Liver (tissue), 9 donors: ENCODE measurements around the gene GRPEL2. TPM values are rescaled to one million over a fixed set of nuclear protein-coding genes. Genes with fewer than 3 reads are reported as not detected.

Experiments
- DNase-seq: peaks from one replicate; pipeline ENCODE4 v3.0.0-alpha.2; 2017; ENCODE audit warnings: low spot score
- H3K27ac ChIP-seq, 2 donors: one replicate each; pipeline ENCODE4 v1.7.0; 2013; ENCODE audit warnings: inconsistent platforms in 2 of 2, low read length in 2 of 2, control low read depth in 1 of 2, low read depth in 1 of 2, mild to moderate bottlenecking in 1 of 2
- H3K27me3 ChIP-seq, 4 donors: one replicate each; pipeline versions ENCODE4 v1.6.1 to v1.7.0; 2013; ENCODE audit warnings: low read length in 3 of 4, inconsistent platforms in 1 of 4, mild to moderate bottlenecking in 1 of 4, moderate library complexity in 1 of 4; ENCODE audit not compliant: control insufficient read depth in 4 of 4, insufficient read depth in 4 of 4
- H3K36me3 ChIP-seq, 4 donors: one replicate each; pipeline versions ENCODE4 v1.6.1 to v1.7.0; 2013; ENCODE audit warnings: low read length in 3 of 4, mild to moderate bottlenecking in 3 of 4, low read depth in 1 of 4, moderate library complexity in 1 of 4; ENCODE audit not compliant: control insufficient read depth in 4 of 4, insufficient read depth in 3 of 4
- H3K4me1 ChIP-seq, 4 donors: one replicate each; pipeline versions ENCODE4 v1.6.1 to v1.7.0; 2013; ENCODE audit warnings: low read length in 3 of 4, mild to moderate bottlenecking in 3 of 4, moderate library complexity in 1 of 4; ENCODE audit not compliant: control insufficient read depth in 4 of 4, insufficient read depth in 4 of 4
- H3K4me3 ChIP-seq, 3 donors: one replicate each; pipeline versions ENCODE4 v1.6.1 to v1.7.0; 2013; ENCODE audit warnings: low read length in 3 of 3, control low read depth in 1 of 3, low read depth in 1 of 3, mild to moderate bottlenecking in 1 of 3
- H3K9ac ChIP-seq, 2 donors: one replicate each; pipeline ENCODE4 v1.7.0; 2013; ENCODE audit warnings: low read length in 2 of 2, mild to moderate bottlenecking in 2 of 2, moderate library complexity in 2 of 2, control low read depth in 1 of 2, low read depth in 1 of 2
- H3K9me3 ChIP-seq, 4 donors: one replicate each; pipeline versions ENCODE4 v1.6.1 to v1.7.0; 2013; ENCODE audit warnings: low read length in 3 of 4; ENCODE audit not compliant: control insufficient read depth in 4 of 4
- ATF3 ChIP-seq: IDR thresholded peaks from 2 replicates; pipeline ENCODE4 v1.6.1; 2016; ENCODE audit warnings: antibody characterized with exemption
- CTCF ChIP-seq: fragments of 150-350 bp; IDR thresholded peaks from 2 replicates; pipeline ENCODE4 v1.5.1; 2017; ENCODE audit warnings: improper control_type of control experiment, low read depth, low read length; ENCODE audit not compliant: missing input control
- EGR1 ChIP-seq, 2 donors: IDR thresholded peaks; 2 replicates each; pipeline ENCODE4 v1.6.1; 2016 to 2018; ENCODE audit warnings: antibody characterized with exemption in 2 of 2, low read depth in 2 of 2
- FOXA1 ChIP-seq: IDR thresholded peaks from 2 replicates; pipeline ENCODE4 v1.6.1; 2016; ENCODE audit warnings: antibody characterized with exemption
- FOXA2 ChIP-seq: IDR thresholded peaks from 2 replicates; pipeline ENCODE4 v1.6.1; 2016; ENCODE audit warnings: antibody characterized with exemption
- GABPA ChIP-seq, 2 donors: IDR thresholded peaks in 1 of 2; conservative IDR thresholded peaks in 1 of 2; 2 replicates each; pipeline ENCODE4 v1.6.1; 2016; ENCODE audit warnings: antibody characterized with exemption in 2 of 2, mild to moderate bottlenecking in 1 of 2, moderate library complexity in 1 of 2
- HNF4A ChIP-seq, 2 donors: conservative IDR thresholded peaks; 2 replicates each; pipeline ENCODE4 v1.6.1; 2016; ENCODE audit warnings: antibody characterized with exemption in 2 of 2, mild to moderate bottlenecking in 2 of 2
- HNF4G ChIP-seq: IDR thresholded peaks from 2 replicates; pipeline ENCODE4 v1.6.1; 2016; ENCODE audit warnings: antibody characterized with exemption
- JUND ChIP-seq, 2 donors: IDR thresholded peaks; 2 replicates each; pipeline ENCODE4 v1.6.1; 2016; ENCODE audit warnings: antibody characterized with exemption in 2 of 2
- MAX ChIP-seq: IDR thresholded peaks from 2 replicates; pipeline ENCODE4 v1.6.1; 2016; ENCODE audit warnings: antibody characterized with exemption
- NR2F2 ChIP-seq: IDR thresholded peaks from 2 replicates; pipeline ENCODE4 v1.6.1; 2016; ENCODE audit warnings: antibody characterized with exemption
- RAD21 ChIP-seq, 2 donors: IDR thresholded peaks; 2 replicates each; pipeline ENCODE4 v1.6.1; 2016; ENCODE audit warnings: antibody characterized with exemption in 2 of 2, mild to moderate bottlenecking in 2 of 2
- REST ChIP-seq: IDR thresholded peaks from 2 replicates; pipeline ENCODE4 v1.6.1; 2016; ENCODE audit warnings: antibody characterized with exemption, mild to moderate bottlenecking
- RXRA ChIP-seq, 2 donors: IDR thresholded peaks; 2 replicates each; pipeline ENCODE4 v1.6.1; 2017 to 2018; ENCODE audit warnings: antibody characterized with exemption in 2 of 2, mild to moderate bottlenecking in 1 of 2
- SP1 ChIP-seq: IDR thresholded peaks from 2 replicates; pipeline ENCODE4 v1.6.1; 2018; ENCODE audit warnings: antibody characterized with exemption, mild to moderate bottlenecking
- TAF1 ChIP-seq: conservative IDR thresholded peaks from 2 replicates; pipeline ENCODE4 v1.6.1; 2016; ENCODE audit warnings: antibody characterized with exemption, mild to moderate bottlenecking
- YY1 ChIP-seq: IDR thresholded peaks from 2 replicates; pipeline ENCODE4 v1.6.1; 2016; ENCODE audit warnings: antibody characterized with exemption, mild to moderate bottlenecking
- ZBTB33 ChIP-seq: IDR thresholded peaks from 2 replicates; pipeline ENCODE4 v1.6.1; 2016; ENCODE audit warnings: antibody characterized with exemption
- WGBS: extraction: QIAGEN DNeasy Blood & Tissue Kit; methylation state at CpG from one replicate; pipeline ENCODE4 v1.1.7; 2013; 5-methylcytosine and 5-hydroxymethylcytosine counted together
- polyA plus RNA-seq, 2 donors: library from polyadenylated mRNA; stranded (reverse) in 1 of 2; unstranded in 1 of 2; fragments of 200-250 nt in 1 of 2; fragments of >200 nt in 1 of 2; fragmentation: Nextera tagmentation in 1 of 2; extraction: Ambion mirVana in 1 of 2; gene quantifications; one replicate each; pipeline versions ENCODE4 v1.2.1 to v1.2.3, GENCODE V29; 2013 to 2015
- total RNA-seq, 2 donors: library from RNA; depleted of rRNA; stranded (reverse); fragments of >200 nt; gene quantifications; one replicate each; pipeline ENCODE4 v1.2.3, GENCODE V29; 2014
- donor health status: healthy.
- donor health status: healthy.
- donor health status: healthy.
- donor health status: healthy.
- donor health status: healthy.

Gene GRPEL2
- total RNA-seq (1 to 10 TPM; 6.5 to 9.5 TPM), polyA plus RNA-seq (1 to 10 TPM; 2.5 to 3.0 TPM)

GRCh38 chr5:149345147-149345891 lies at the start of gene GRPEL2:
Gene GRPEL2 (plus strand): TSS chr5:149345499. CDS start chr5:149345540, 41 bp downstream.
- H3K4me1 ChIP-seq = peaks cover 2 to 19% (median 13%) of the 10 kb centered on the region in 4 donors

More at GRCh38 chr5:149345147-149345891, at the start of gene GRPEL2:
- peak within 1 kb of the TSS; percentile 39 to 65 for H3K27ac ChIP-seq
- H3K4me3 ChIP-seq = peak within 1 kb of the TSS; percentile 77 to 90 (median 81)
- DNase-seq = peak; percentile 92
- H3K9me3 ChIP-seq = no peaks in the 10 kb centered on the region
- under 1% methylated on average over 54 of the region's 54 CpGs for WGBS
- peaks cover 6 to 24% (median 20%) of the 10 kb centered on the region in 4 donors for H3K36me3 ChIP-seq
- TF ChIP-seq HNF4G = no peak
- no peak for TF ChIP-seq FOXA2
- TF ChIP-seq FOXA1 = no peak
- peak in 1 of 2 donors; percentile 37 for TF ChIP-seq HNF4A (conservative IDR thresholded peaks at IDR 0.05)
- peak; percentile 99 to 100 for TF ChIP-seq GABPA (IDR thresholded peaks at IDR 0.05 in 1 of 2, conservative IDR thresholded peaks at IDR 0.05 in 1 of 2)
- TF ChIP-seq REST = peak; percentile 44
- TF ChIP-seq ZBTB33 = peak; percentile 55
- peak; percentile 98 for TF ChIP-seq MAX
- TF ChIP-seq CTCF = no peak
- TF ChIP-seq RAD21 (IDR thresholded peaks at IDR 0.05) = peak; percentile 7 to 36
- TF ChIP-seq SP1 = peak; percentile 72
- TF ChIP-seq TAF1 = peak; percentile 72
- peak; percentile 68 for TF ChIP-seq NR2F2
- TF ChIP-seq YY1 = peak; percentile 98
- no peak for TF ChIP-seq JUND (IDR thresholded peaks at IDR 0.05)
- peak; percentile 95 to 97 for TF ChIP-seq EGR1 (IDR thresholded peaks at IDR 0.05; ENCODE audit: low read depth in 2 of 2)
- TF ChIP-seq RXRA (IDR thresholded peaks at IDR 0.05) = peak; percentile 44 to 49
- no peak for TF ChIP-seq ATF3
- peak within 1 kb of the TSS; percentile 43 to 69 for H3K9ac ChIP-seq
- no peaks in the 10 kb centered on the region for H3K27me3 ChIP-seq
